ENCODE measurements around the gene CAMK1D. TPM values are rescaled to one million over a fixed set of nuclear protein-coding genes. Genes with fewer than 3 reads are reported as not detected.

CAMK1D gene
- total RNA-seq, 4 donors from 2014 or later, result 29.7 to 36.7 (median 33.3) TPM

- 78 to 87% methylated on average over 10 of the region's 10 CpGs for WGBS, 2 donors
- no peak overlapping the region for H3K4me3 ChIP-seq (ENCODE audit: low read depth, poor library complexity, severe bottlenecking)
- no peak for TF ChIP-seq CTCF (IDR thresholded peaks at IDR 0.05)
- no peak for TF ChIP-seq POLR2A (IDR thresholded peaks at IDR 0.05)
- intact Hi-C loops (cut with DNase I; ENCODE audit: low total_unique reads), result no loop called here
- DNase-seq (ENCODE audit: low spot score in 2 of 2), result no peak
Observed at GRCh38 chr10:12727832-12728215, 378.5 kb downstream of the CAMK1D start.

- no peak overlapping the region for H3K4me3 ChIP-seq (ENCODE audit: low read depth, poor library complexity, severe bottlenecking)
- DNase-seq (ENCODE audit: low spot score in 2 of 2), result no peak
- 74 to 83% methylated on average over 12 of the region's 12 CpGs for WGBS, 2 donors
- intact Hi-C loops (cut with DNase I; ENCODE audit: low total_unique reads), result no loop called here
- TF ChIP-seq POLR2A (IDR thresholded peaks at IDR 0.05) (no peak), CTCF (IDR thresholded peaks at IDR 0.05) (no peak)
Observed at GRCh38 chr10:12728494-12728893, 379.1 kb downstream of the CAMK1D start.

- H3K4me3 ChIP-seq (ENCODE audit: low read depth, poor library complexity, severe bottlenecking), result no peak overlapping the region
- no peak for DNase-seq (ENCODE audit: low spot score in 2 of 2)
- 91 to 94% methylated on average over 7 of the region's 7 CpGs for WGBS, 2 donors
- intact Hi-C loops (cut with DNase I; ENCODE audit: low total_unique reads), result no loop called here
- TF ChIP-seq POLR2A (IDR thresholded peaks at IDR 0.05) (no peak), CTCF (IDR thresholded peaks at IDR 0.05) (no peak)
Observed at GRCh38 chr10:12729885-12730284, 380.5 kb downstream of the CAMK1D start.

- H3K4me3 ChIP-seq (ENCODE audit: low read depth, poor library complexity, severe bottlenecking), result no peak overlapping the region
- 59 to 64% methylated on average over 9 of the region's 9 CpGs for WGBS, 2 donors
- no peak for DNase-seq (ENCODE audit: low spot score in 2 of 2)
- intact Hi-C loops (cut with DNase I; ENCODE audit: low total_unique reads), result no loop called here
- TF ChIP-seq CTCF (IDR thresholded peaks at IDR 0.05) (no peak), POLR2A (IDR thresholded peaks at IDR 0.05) (no peak)
Observed at GRCh38 chr10:12730809-12731519, 381.6 kb downstream of the CAMK1D start.

GRCh38 chr10:12733271-12733670 lies 383.9 kb downstream of the CAMK1D start:
- no peak overlapping the region for H3K4me3 ChIP-seq (ENCODE audit: low read depth, poor library complexity, severe bottlenecking)
- 78 to 79% methylated on average over 2 of the region's 2 CpGs for WGBS, 2 donors
- no peak for DNase-seq (ENCODE audit: low spot score in 2 of 2)
- intact Hi-C loops (cut with DNase I; ENCODE audit: low total_unique reads), result no loop called here
- TF ChIP-seq CTCF (IDR thresholded peaks at IDR 0.05) (no peak), POLR2A (IDR thresholded peaks at IDR 0.05) (no peak)
